Esophagus muscularis mucosa (tissue), 4 donors: ENCODE data around the gene IL4R. TPM values are rescaled to one million over a fixed set of nuclear protein-coding genes. Genes with fewer than 3 reads are reported as not detected.

Experiments
- DNase-seq: peaks from one replicate; pipeline ENCODE4 v3.0.0-alpha.2; 2017; ENCODE audit errors: extremely low spot score
- H3K27ac ChIP-seq, 4 donors: fragments of 200-600 bp; sonication (generic); replicated peaks in 1 of 4; 1 replicate in 3 of 4; 2 replicates in 1 of 4; pipeline ENCODE4 v1.5.1; 2016 to 2019; ENCODE audit warnings: mild to moderate bottlenecking in 1 of 4
- H3K27me3 ChIP-seq, 4 donors: fragments of 200-600 bp; sonication (generic); one replicate each; pipeline versions ENCODE4 v1.5.1 to v1.6.0; 2016 to 2019
- H3K36me3 ChIP-seq, 4 donors: fragments of 200-600 bp; sonication (generic); one replicate each; pipeline ENCODE4 v1.5.1; 2016 to 2019
- H3K4me1 ChIP-seq, 4 donors: fragments of 200-600 bp; sonication (generic); one replicate each; pipeline ENCODE4 v1.5.1; 2016 to 2019
- H3K4me3 ChIP-seq, 4 donors: fragments of 200-600 bp; sonication (generic); 1 replicate in 2 of 4; 2 replicates in 2 of 4; pipeline ENCODE4 v1.5.1; 2016 to 2019; ENCODE audit warnings: mild to moderate bottlenecking in 4 of 4, moderate library complexity in 1 of 4
- H3K9me3 ChIP-seq, 4 donors: fragments of 200-600 bp; sonication (generic); 1 replicate in 3 of 4; 2 replicates in 1 of 4; pipeline ENCODE4 v1.5.1; 2016 to 2019
- CTCF ChIP-seq, 3 experiments: fragments of 200-600 bp in 2 of 3; fragments of 450-650 bp in 1 of 3; sonication (generic) in 2 of 3; IDR thresholded peaks; one replicate each; pipeline ENCODE4 v1.5.1; 2017 to 2019; ENCODE audit warnings: antibody characterized with exemption in 3 of 3, mild to moderate bottlenecking in 2 of 3, moderate library complexity in 1 of 3
- EP300 ChIP-seq: sonication (generic); formaldehyde crosslinking; IDR thresholded peaks from one replicate; pipeline ENCODE4 v1.6.1; 2017; ENCODE audit warnings: antibody characterized with exemption
- POLR2A ChIP-seq: fragments of 450-650 bp; IDR thresholded peaks from one replicate; pipeline ENCODE4 v1.6.1; 2017; ENCODE audit warnings: antibody characterized with exemption, moderate library complexity, mild to moderate bottlenecking, low read depth
- POLR2AphosphoS5 ChIP-seq, 2 donors: sonication (generic); formaldehyde crosslinking; IDR thresholded peaks; one replicate each; pipeline ENCODE4 v1.6.1; 2017; ENCODE audit warnings: antibody characterized with exemption in 2 of 2
- WGBS: methylation state at CpG from one replicate; pipeline ENCODE4 v1.1.5; 2018; 5-methylcytosine and 5-hydroxymethylcytosine counted together
- intact Hi-C: fragments of 100-400 bp; cut with DNase I; formaldehyde crosslinking; loops from one replicate; pipeline ENCODE4 v1.15.1; 2023
- total RNA-seq, 4 donors: library from RNA; depleted of rRNA; stranded (reverse); fragments of >200 nt; gene quantifications; one replicate each; pipeline versions ENCODE4 v1.1.0 to v1.2.1, GENCODE V29; 2016

IL4R gene
- total RNA-seq, 4 donors from 2014 or later: 72.7 to 167 (median 116) TPM

GRCh38 chr16:27312580-27313421, 973 bp upstream of the IL4R start:
- 67% methylated on average over 11 of the region's 11 CpGs for WGBS
- Histone ChIP-seq H3K9me3 (no peaks in the 10 kb centered on the region), H3K4me1 (peaks cover 31 to 44% (median 41%) of the 10 kb centered on the region in 4 donors), H3K4me3 (peak overlapping the region; percentile 75 to 97 (median 88)), H3K27me3 (no peaks in the 10 kb centered on the region), H3K27ac (peak overlapping the region; percentile 97 to 99 (median 98)), H3K36me3 (no peaks in the 10 kb centered on the region)
- DNase-seq: no peak
- intact Hi-C loops: loop anchor here (5.0 kb wide), 1 partner anchor 46 kb away; the partner anchor contains the start of gene NSMCE1
- TF ChIP-seq CTCF (IDR thresholded peaks at IDR 0.05): no peak
- no peak for TF ChIP-seq EP300
- no peak for TF ChIP-seq POLR2A
- TF ChIP-seq POLR2AphosphoS5 (IDR thresholded peaks at IDR 0.05): no peak

- WGBS: 0% methylated on average over 13 of the region's 39 CpGs
- intact Hi-C loops: loop anchor here (5.0 kb wide), 1 partner anchor 47 kb away; the partner anchor contains the start of gene NSMCE1
- DNase-seq: no peak
Observed at GRCh38 chr16:27314161-27314723, 468 bp downstream of the IL4R start.

GRCh38 chr16:27314986-27315332, 1.2 kb downstream of the IL4R start:
- peak overlapping the region; percentile 75 to 97 (median 88) for H3K4me3 ChIP-seq
- intact Hi-C loops: loop anchor here (5.0 kb wide), 2 partner anchors 48 to 73 kb away; partner anchors contain the start of gene NSMCE1
- peak overlapping the region; percentile 97 to 99 (median 98) for H3K27ac ChIP-seq
- no peaks in the 10 kb centered on the region for H3K36me3 ChIP-seq
- 100% methylated on average over 1 of the region's 2 CpGs for WGBS
- H3K27me3 ChIP-seq: no peaks in the 10 kb centered on the region
- H3K9me3 ChIP-seq: no peaks in the 10 kb centered on the region
- DNase-seq: no peak
- H3K4me1 ChIP-seq: peaks cover 38 to 66% (median 63%) of the 10 kb centered on the region in 4 donors
- no peak for TF ChIP-seq EP300
- TF ChIP-seq CTCF (IDR thresholded peaks at IDR 0.05): no peak
- no peak for TF ChIP-seq POLR2A
- TF ChIP-seq POLR2AphosphoS5 (IDR thresholded peaks at IDR 0.05): no peak

More at GRCh38 chr16:27314161-27314723, 468 bp downstream of the IL4R start:
- Histone ChIP-seq H3K36me3 (no peaks in the 10 kb centered on the region), H3K4me3 (peak overlapping the region; percentile 75 to 97 (median 88)), H3K9me3 (no peaks in the 10 kb centered on the region), H3K27ac (peak overlapping the region; percentile 97 to 99 (median 98)), H3K27me3 (no peaks in the 10 kb centered on the region), H3K4me1 (peaks cover 38 to 59% (median 55%) of the 10 kb centered on the region in 4 donors)
- TF ChIP-seq POLR2AphosphoS5 (IDR thresholded peaks at IDR 0.05) (peak; percentile 63 to 83), EP300 (no peak), POLR2A (peak; percentile 23)

- peak; percentile 94 for DNase-seq
- no peaks in the 10 kb centered on the region for H3K27me3 ChIP-seq
- WGBS: 24% methylated on average over 5 of the region's 9 CpGs
- no peaks in the 10 kb centered on the region for H3K36me3 ChIP-seq
- H3K4me1 ChIP-seq: peaks cover 41 to 71% (median 68%) of the 10 kb centered on the region in 4 donors
- intact Hi-C loops: loop anchor here (5.0 kb wide), 1 partner anchor 73 kb away; no protein-coding TSS in a partner anchor
- TF ChIP-seq EP300 (peak; percentile 86), POLR2AphosphoS5 (IDR thresholded peaks at IDR 0.05) (peak; percentile 20 to 83), CTCF (IDR thresholded peaks at IDR 0.05) (peak in 1 of 3 experiments; percentile 20), POLR2A (no peak)
- H3K27ac ChIP-seq: peak overlapping the region; percentile 97 to 99 (median 98)
- H3K9me3 ChIP-seq: no peaks in the 10 kb centered on the region
- H3K4me3 ChIP-seq: peak overlapping the region; percentile 75 to 97 (median 88)
Observed at GRCh38 chr16:27315333-27316037, 1.7 kb downstream of the IL4R start.
